SK-N-SH treated with all-trans-retinoic acid at 6 μM for 48 hours (cell line): Measurements from ENCODE around the gene GDF7.

Source experiments
- ATAC-seq: fragments of 200-7000 bp; cut with Tn5 transposase; 3 replicates; pipeline ENCODE4 v1.9.1; 2020; ENCODE audit warnings: mild to moderate bottlenecking, moderate library complexity
- ARNTL ChIP-seq: fragments of 450-650 bp; formaldehyde crosslinking; IDR thresholded peaks from 2 replicates; pipeline ENCODE4 v1.5.0; 2020; ENCODE audit warnings: low read depth, mild to moderate bottlenecking, moderate library complexity, borderline replicate concordance
- BACH2 ChIP-seq: fragments of 250-450 bp; sonication (Bioruptor Pico); IDR thresholded peaks from 2 replicates; pipeline ENCODE4 v1.9.0; 2021; ENCODE audit warnings: mild to moderate bottlenecking, borderline replicate concordance
- OSR1 ChIP-seq: fragments of 250-450 bp; sonication (Bioruptor Pico); IDR thresholded peaks from 2 replicates; pipeline ENCODE4 v1.8.0; 2022; ENCODE audit warnings: moderate library complexity, mild to moderate bottlenecking, inconsistent platforms
- PPARA ChIP-seq: fragments of 250-450 bp; sonication (Bioruptor Pico); IDR thresholded peaks from 2 replicates; pipeline ENCODE4 v1.5.0; 2020; ENCODE audit warnings: mild to moderate bottlenecking, borderline replicate concordance
- SNAI2 ChIP-seq: fragments of 250-450 bp; sonication (Bioruptor Pico); IDR thresholded peaks from 2 replicates; pipeline ENCODE4 v1.5.0; 2020; ENCODE audit warnings: mild to moderate bottlenecking, moderate library complexity
- TCF4 ChIP-seq: fragments of 250-450 bp; sonication (Bioruptor Pico); IDR thresholded peaks from 2 replicates; pipeline ENCODE4 v1.8.0; 2021; ENCODE audit warnings: mild to moderate bottlenecking, moderate library complexity, borderline replicate concordance
- TOX ChIP-seq: fragments of 250-450 bp; sonication (Bioruptor Pico); IDR thresholded peaks from 2 replicates; pipeline ENCODE4 v1.8.0; 2021; ENCODE audit warnings: mild to moderate bottlenecking, moderate library complexity, borderline replicate concordance
- ZNF565 ChIP-seq: fragments of 450-650 bp; formaldehyde crosslinking; conservative IDR thresholded peaks from 2 replicates; pipeline ENCODE4 v1.5.0; 2020; ENCODE audit warnings: low read depth, mild to moderate bottlenecking, moderate library complexity
- ZNF70 ChIP-seq: fragments of 450-650 bp; formaldehyde crosslinking; IDR thresholded peaks from 2 replicates; pipeline ENCODE4 v1.5.0; 2020; ENCODE audit warnings: mild to moderate bottlenecking, moderate library complexity
- ZNF8 ChIP-seq: fragments of 450-650 bp; formaldehyde crosslinking; IDR thresholded peaks from 2 replicates; pipeline ENCODE4 v1.5.0; 2020; ENCODE audit warnings: mild to moderate bottlenecking, moderate library complexity
- TF ChIP-seq, protein P1 (sequence below): fragments of 250-450 bp; sonication (Bioruptor Pico); IDR thresholded peaks from 2 replicates; pipeline ENCODE4 v1.8.0; 2021; ENCODE audit warnings: low read depth, mild to moderate bottlenecking, moderate library complexity, borderline replicate concordance
- TF ChIP-seq, protein P2 (sequence below): fragments of 250-450 bp; sonication (Bioruptor Pico); IDR thresholded peaks from 2 replicates; pipeline ENCODE4 v1.5.1; 2021; ENCODE audit warnings: mild to moderate bottlenecking, moderate library complexity
- TF ChIP-seq, protein P3 (sequence below): fragments of 250-450 bp; sonication (Bioruptor Pico); IDR thresholded peaks from 2 replicates; pipeline ENCODE4 v1.5.1; 2020; ENCODE audit warnings: low read depth, mild to moderate bottlenecking, moderate library complexity
- TF ChIP-seq, protein P4 (sequence below): fragments of 250-450 bp; sonication (Bioruptor Pico); IDR thresholded peaks from 2 replicates; pipeline ENCODE4 v1.5.0; 2020; ENCODE audit warnings: mild to moderate bottlenecking, moderate library complexity

GDF7 gene

DNA sequence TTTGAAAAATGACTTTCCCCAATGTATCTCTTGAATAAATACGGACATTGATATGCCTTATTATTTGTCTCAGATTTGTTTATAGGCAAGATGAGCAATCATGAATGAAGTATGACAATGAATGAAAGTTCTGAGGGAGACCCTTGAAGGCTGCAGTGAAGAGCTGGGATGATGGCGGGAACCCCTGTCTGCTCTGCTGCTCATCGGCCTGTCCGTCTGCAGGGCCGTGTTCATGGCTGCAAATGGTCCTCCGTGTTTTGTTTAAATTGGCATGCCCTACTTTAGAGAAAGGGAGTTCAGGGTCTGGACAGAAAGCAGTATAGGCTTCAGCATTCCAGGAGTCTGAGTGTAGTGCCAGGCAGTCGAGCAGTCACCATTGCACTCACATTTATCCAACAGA, 14.8 kb upstream of the GDF7 start:
- TF ChIP-seq OSR1 = no peak
- no peak for TF ChIP-seq ZNF565
- TF ChIP-seq TCF4 (CRISPR knock-in tag) = no peak
- TF ChIP-seq ZNF70 = no peak
- TF ChIP-seq SNAI2 (CRISPR knock-in tag) = no peak
- TF ChIP-seq, protein P1, sequence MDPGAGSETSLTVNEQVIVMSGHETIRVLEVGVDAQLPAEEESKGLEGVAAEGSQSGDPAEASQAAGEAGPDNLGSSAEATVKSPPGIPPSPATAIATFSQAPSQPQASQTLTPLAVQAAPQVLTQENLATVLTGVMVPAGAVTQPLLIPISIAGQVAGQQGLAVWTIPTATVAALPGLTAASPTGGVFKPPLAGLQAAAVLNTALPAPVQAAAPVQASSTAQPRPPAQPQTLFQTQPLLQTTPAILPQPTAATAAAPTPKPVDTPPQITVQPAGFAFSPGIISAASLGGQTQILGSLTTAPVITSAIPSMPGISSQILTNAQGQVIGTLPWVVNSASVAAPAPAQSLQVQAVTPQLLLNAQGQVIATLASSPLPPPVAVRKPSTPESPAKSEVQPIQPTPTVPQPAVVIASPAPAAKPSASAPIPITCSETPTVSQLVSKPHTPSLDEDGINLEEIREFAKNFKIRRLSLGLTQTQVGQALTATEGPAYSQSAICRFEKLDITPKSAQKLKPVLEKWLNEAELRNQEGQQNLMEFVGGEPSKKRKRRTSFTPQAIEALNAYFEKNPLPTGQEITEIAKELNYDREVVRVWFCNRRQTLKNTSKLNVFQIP = no peak
- TF ChIP-seq, protein P2, sequence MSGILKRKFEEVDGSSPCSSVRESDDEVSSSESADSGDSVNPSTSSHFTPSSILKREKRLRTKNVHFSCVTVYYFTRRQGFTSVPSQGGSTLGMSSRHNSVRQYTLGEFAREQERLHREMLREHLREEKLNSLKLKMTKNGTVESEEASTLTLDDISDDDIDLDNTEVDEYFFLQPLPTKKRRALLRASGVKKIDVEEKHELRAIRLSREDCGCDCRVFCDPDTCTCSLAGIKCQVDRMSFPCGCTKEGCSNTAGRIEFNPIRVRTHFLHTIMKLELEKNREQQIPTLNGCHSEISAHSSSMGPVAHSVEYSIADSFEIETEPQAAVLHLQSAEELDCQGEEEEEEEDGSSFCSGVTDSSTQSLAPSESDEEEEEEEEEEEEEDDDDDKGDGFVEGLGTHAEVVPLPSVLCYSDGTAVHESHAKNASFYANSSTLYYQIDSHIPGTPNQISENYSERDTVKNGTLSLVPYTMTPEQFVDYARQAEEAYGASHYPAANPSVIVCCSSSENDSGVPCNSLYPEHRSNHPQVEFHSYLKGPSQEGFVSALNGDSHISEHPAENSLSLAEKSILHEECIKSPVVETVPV (CRISPR knock-in tag) = no peak
- TF ChIP-seq, protein P3, sequence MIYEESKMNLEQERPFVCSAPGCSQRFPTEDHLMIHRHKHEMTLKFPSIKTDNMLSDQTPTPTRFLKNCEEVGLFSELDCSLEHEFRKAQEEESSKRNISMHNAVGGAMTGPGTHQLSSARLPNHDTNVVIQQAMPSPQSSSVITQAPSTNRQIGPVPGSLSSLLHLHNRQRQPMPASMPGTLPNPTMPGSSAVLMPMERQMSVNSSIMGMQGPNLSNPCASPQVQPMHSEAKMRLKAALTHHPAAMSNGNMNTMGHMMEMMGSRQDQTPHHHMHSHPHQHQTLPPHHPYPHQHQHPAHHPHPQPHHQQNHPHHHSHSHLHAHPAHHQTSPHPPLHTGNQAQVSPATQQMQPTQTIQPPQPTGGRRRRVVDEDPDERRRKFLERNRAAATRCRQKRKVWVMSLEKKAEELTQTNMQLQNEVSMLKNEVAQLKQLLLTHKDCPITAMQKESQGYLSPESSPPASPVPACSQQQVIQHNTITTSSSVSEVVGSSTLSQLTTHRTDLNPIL (CRISPR knock-in tag) = no peak
- TF ChIP-seq PPARA (CRISPR knock-in tag) = no peak
- TF ChIP-seq, protein P4, sequence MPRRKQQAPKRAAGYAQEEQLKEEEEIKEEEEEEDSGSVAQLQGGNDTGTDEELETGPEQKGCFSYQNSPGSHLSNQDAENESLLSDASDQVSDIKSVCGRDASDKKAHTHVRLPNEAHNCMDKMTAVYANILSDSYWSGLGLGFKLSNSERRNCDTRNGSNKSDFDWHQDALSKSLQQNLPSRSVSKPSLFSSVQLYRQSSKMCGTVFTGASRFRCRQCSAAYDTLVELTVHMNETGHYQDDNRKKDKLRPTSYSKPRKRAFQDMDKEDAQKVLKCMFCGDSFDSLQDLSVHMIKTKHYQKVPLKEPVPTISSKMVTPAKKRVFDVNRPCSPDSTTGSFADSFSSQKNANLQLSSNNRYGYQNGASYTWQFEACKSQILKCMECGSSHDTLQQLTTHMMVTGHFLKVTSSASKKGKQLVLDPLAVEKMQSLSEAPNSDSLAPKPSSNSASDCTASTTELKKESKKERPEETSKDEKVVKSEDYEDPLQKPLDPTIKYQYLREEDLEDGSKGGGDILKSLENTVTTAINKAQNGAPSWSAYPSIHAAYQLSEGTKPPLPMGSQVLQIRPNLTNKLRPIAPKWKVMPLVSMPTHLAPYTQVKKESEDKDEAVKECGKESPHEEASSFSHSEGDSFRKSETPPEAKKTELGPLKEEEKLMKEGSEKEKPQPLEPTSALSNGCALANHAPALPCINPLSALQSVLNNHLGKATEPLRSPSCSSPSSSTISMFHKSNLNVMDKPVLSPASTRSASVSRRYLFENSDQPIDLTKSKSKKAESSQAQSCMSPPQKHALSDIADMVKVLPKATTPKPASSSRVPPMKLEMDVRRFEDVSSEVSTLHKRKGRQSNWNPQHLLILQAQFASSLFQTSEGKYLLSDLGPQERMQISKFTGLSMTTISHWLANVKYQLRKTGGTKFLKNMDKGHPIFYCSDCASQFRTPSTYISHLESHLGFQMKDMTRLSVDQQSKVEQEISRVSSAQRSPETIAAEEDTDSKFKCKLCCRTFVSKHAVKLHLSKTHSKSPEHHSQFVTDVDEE (CRISPR knock-in tag) = no peak
- ATAC-seq = no peak

DNA sequence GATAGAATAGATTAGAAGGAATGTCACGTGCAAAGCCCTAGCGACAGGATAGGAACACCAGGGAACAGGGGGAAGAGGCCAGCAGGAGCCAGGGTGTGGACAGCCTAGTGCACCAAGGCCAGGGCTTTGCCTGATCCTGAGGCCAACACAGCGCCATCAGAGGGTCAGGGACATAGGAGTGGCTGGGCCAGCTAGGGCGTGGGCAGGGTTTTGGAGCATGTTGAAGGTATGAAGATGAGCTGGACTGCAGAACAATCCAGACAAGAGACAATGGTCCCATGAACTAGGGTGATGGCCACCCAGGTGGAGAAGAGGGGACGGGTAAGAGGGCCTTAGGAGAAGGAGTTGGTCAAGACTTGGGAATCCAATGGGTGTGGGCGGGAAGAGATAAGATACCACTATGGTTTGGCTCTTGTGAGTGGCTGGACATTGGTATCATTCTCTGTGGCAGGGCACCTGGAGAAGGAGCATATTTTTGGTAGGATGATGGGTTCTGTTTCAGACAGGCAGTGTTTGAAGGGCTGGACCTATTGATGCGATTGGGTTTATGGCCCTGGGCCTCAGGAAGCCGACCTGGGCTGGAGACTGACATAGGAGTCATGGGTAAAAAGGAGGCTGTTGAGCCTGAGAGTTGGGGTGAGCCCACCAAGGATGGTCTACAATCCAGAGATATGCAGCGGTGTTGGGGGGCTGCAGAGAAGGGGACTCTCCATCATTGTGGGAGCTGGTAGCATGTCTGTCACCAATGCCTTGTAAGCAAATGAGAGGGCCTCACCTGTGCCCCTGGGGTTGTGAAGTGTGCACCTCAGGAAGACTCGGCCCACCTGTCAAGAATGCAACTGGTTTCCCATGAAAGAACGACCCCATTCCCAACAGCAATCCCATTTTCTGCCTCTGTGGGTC, 14.0 kb upstream of the GDF7 start:
- no peak for TF ChIP-seq TOX (CRISPR knock-in tag)
- TF ChIP-seq PPARA (CRISPR knock-in tag) = no peak
- TF ChIP-seq, protein P1 = no peak
- no peak for TF ChIP-seq BACH2
- no peak for TF ChIP-seq TCF4 (CRISPR knock-in tag)
- TF ChIP-seq, protein P3 (CRISPR knock-in tag) = no peak
- no peak for TF ChIP-seq ZNF8 (CRISPR knock-in tag)
- TF ChIP-seq ARNTL (CRISPR knock-in tag) = no peak
- no peak for TF ChIP-seq OSR1
- TF ChIP-seq, protein P2 (CRISPR knock-in tag) = no peak
- TF ChIP-seq, protein P4 (CRISPR knock-in tag) = no peak
- no peak for ATAC-seq
